Stimulated activated memory B cell treated with anti-CD40 and anti-IgM and Interleukin-4, amounts not matched to agents 10 μg/mL and 1 μg/mL and 100 μg/mL, for 72 hours (primary cell): ENCODE measurements around the gene DIP2A.
"Not testable (repeated sequence)": the region's sequence is repeated elsewhere in the genome, so short reads cannot be mapped to it uniquely, and the experiment has no call there.

Source experiments
- ATAC-seq: fragments of 150-1000 bp; cut with Tn5 transposase; 2 replicates; pipeline ENCODE4 v1.10.0; 2021
- H3K27ac Mint-ChIP-seq: one replicate; pipeline ENCODE4 v1.8.0; 2022; ENCODE audit warnings: mild to moderate bottlenecking, mixed read lengths
- H3K27me3 Mint-ChIP-seq: one replicate; pipeline ENCODE4 v1.8.0; 2022; ENCODE audit warnings: mixed read lengths
- H3K36me3 Mint-ChIP-seq: one replicate; pipeline ENCODE4 v1.8.0; 2022; ENCODE audit warnings: mixed read lengths
- H3K4me1 Mint-ChIP-seq: one replicate; pipeline ENCODE4 v1.8.0; 2022; ENCODE audit warnings: mixed read lengths
- H3K4me3 Mint-ChIP-seq: one replicate; pipeline ENCODE4 v1.8.0; 2022; ENCODE audit warnings: mild to moderate bottlenecking, moderate library complexity, mixed read lengths
- H3K9me3 Mint-ChIP-seq: one replicate; pipeline ENCODE4 v1.8.0; 2022; ENCODE audit warnings: mixed read lengths

Gene DIP2A

DNA sequence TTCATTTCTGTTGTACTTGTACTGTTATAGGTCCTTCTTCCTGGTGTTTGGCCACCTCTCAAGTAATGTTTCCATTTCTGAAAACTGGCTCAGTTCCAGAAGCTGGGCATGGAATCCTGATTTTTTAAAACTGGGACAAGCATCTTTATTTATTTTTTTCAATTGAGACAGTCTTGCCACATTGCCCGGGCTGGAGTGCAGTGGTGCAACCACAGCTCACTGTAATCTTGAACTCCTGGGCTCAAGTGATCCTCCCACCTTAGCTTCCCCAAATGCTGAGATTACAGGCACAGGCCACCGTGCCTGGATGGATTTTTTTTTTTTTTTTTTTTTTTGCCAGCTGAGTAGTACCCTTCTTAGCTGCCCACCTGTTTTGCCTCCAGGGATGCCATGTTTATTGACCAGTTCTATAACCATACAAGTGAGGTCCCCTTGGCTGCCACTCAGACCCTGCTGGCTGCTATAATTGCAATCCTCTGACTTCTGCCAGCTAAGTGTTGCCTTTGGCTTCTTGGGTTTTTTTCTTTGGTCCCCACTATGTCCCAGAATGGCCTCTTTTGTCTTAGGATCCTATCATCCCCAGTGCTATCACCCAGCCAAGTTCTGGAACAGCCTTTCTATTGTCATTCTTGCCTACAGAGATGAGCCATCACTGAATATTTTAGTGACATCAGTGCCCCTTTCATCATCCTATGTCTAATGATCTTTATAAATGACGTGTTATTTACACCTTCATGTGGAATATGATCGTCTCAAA, 3.9 kb upstream of the DIP2A start:
- Mint-ChIP-seq H3K36me3 (peaks cover 28% of the 10 kb centered on the region), H3K9me3 (no peaks in the 10 kb centered on the region), H3K4me1 (peaks cover 30% of the 10 kb centered on the region), H3K27me3 (no peaks in the 10 kb centered on the region), H3K4me3 (no peak overlapping the region), H3K27ac (no peak overlapping the region)
- no peak for ATAC-seq

DNA sequence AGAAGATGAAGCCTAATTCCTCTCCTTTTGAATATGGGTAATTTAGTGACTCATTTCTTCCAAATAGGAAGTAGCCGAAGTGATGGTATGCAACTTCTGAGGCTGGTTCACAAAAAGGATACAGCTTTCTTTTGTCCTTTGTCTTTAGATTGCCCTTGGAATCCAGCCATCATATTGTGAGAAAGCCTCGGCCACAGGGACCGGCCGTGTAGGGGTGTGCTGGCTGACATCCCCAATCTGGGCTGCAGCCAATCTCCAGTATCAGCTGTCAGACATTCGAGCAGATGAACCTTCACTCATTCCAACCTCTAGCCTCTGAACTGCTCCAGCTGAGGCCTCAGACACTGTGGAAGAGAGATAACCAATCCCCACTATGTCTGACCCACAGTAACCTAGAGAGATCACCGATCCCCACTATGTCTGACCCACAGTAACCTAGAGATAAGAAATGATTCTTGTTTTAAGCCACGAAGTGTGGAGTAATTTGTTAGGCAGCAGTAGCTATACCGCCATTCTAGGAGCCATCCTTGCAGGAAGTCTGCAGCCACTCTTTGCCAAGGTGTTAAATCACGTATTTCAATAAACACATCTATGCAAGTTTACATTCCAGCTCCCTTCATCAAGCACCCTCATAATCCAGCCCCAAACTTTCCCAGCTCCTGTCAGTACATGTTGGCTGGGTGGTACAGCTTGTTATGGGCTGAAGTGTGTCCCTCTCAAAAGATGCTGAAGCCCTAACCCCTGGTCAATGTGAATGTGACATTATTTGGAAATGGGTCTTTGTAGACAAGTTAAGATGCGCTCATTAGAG, 2.9 kb upstream of the DIP2A start:
- Mint-ChIP-seq H3K27me3 (no peaks in the 10 kb centered on the region), H3K9me3 (no peaks in the 10 kb centered on the region), H3K27ac (no peak overlapping the region), H3K4me1 (peaks cover 31% of the 10 kb centered on the region), H3K4me3 (no peak overlapping the region), H3K36me3 (peaks cover 19% of the 10 kb centered on the region)
- no peak for ATAC-seq

DNA sequence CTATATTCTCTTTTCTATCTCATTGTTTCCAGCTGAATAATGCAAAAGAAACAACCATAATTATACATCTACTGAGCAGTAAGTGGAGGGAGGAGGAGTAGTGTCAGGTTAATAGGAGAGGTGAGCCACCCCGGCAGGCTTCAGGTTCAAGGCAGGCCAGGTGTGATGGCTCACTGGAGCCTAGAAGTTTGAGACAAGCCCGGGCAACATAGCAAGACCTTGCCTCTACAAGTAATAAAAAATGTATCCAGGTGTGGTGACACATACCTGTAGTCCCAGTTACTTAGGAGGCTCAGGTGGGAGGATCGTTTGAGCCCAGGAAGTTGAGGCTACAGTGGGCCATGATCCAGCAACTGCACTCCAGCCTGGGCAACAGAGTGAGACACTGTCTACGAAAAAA, 1.9 kb upstream of the DIP2A start:
- no peaks in the 10 kb centered on the region for H3K27me3 Mint-ChIP-seq
- H3K4me1 Mint-ChIP-seq = peaks cover 37% of the 10 kb centered on the region
- H3K36me3 Mint-ChIP-seq = peaks cover 10% of the 10 kb centered on the region
- ATAC-seq = no peak
- no peak overlapping the region for H3K27ac Mint-ChIP-seq
- H3K4me3 Mint-ChIP-seq = no peak overlapping the region
- H3K9me3 Mint-ChIP-seq = no peaks in the 10 kb centered on the region

DNA sequence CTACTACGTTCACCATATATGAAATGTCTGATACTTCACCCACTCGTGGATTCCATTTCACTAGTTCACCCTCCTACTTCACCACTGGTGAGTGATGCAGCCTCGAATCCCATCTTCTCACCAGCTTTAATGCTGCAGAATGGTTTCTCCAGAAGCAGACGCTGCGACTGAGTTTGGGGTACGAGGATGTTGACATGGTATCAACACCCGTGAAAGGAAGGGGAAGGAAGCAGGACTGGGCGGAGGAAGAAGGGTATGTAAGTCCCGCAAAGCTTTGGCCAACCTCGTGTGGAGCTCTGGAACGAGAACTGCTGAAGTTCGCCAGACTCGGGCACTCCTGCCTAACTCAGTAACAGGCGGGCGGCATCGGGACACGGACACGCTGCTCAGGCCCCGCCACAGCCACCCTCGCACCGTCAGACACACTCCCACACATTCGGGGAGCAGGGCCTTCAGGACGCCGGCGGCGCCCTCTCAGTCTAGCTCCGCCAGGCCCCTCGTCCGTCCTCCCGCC, 833 bp upstream of the DIP2A start:
- Mint-ChIP-seq H3K36me3 (peaks cover 10% of the 10 kb centered on the region), H3K27me3 (no peaks in the 10 kb centered on the region), H3K4me1 (peaks cover 44% of the 10 kb centered on the region), H3K4me3 (peak overlapping the region; percentile 94), H3K9me3 (no peaks in the 10 kb centered on the region), H3K27ac (peak overlapping the region; percentile 92)
- ATAC-seq = peak; percentile 31

GRCh38 chr21:46459024-46459355, 299 bp downstream of the DIP2A start:
- no peaks in the 10 kb centered on the region for H3K27me3 Mint-ChIP-seq
- peaks cover 44% of the 10 kb centered on the region for H3K4me1 Mint-ChIP-seq
- H3K36me3 Mint-ChIP-seq = peaks cover 10% of the 10 kb centered on the region
- peak; percentile 53 for ATAC-seq
- H3K4me3 Mint-ChIP-seq = peak overlapping the region; percentile 82
- H3K9me3 Mint-ChIP-seq = no peaks in the 10 kb centered on the region
- H3K27ac Mint-ChIP-seq = peak overlapping the region; percentile 92

DNA sequence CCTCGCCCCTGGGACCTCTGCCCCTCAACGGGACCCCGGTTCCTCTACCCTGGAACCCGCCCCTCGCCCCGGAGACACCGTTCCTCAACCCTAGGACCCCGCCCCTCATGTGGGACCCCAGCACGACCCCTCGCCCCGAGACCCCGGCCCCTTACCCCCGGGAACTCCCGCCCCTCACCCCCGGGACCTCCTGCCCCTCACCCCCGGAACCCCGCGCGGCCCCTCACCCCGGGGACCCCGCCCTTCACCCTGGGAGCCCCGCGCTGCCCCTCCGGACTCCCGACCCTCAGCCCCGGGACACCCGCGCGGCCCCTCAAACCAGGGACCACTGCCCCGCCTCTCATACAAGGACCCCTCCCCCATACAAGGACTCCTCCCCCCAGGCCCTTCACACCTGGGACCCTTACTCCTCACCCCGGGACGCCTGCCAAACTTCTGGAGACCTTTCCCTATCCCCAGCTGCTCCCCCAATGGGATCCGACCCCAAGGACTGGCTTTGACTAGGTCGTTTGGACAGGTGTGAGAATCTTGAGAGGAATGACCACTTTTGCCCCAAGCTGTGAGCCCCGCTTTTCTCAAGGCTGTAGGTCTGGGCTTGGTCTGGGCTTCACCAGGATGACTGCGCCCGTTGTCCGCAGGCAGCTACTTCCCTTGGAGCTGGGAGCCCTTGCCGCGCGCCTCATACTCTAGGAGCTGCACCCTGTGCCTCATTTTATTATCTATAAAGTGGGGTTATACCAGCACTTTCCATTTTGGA, 843 bp downstream of the DIP2A start:
- peaks cover 44% of the 10 kb centered on the region for H3K4me1 Mint-ChIP-seq
- peak overlapping the region; percentile 92 for H3K27ac Mint-ChIP-seq
- H3K27me3 Mint-ChIP-seq = no peaks in the 10 kb centered on the region
- H3K9me3 Mint-ChIP-seq = no peaks in the 10 kb centered on the region
- peak overlapping the region; percentile 84 for H3K4me3 Mint-ChIP-seq
- H3K36me3 Mint-ChIP-seq = peaks cover 14% of the 10 kb centered on the region
- no peak for ATAC-seq

GRCh38 chr21:46461909-46462308, 3.2 kb downstream of the DIP2A start:
- H3K27me3 Mint-ChIP-seq = no peaks in the 10 kb centered on the region
- H3K36me3 Mint-ChIP-seq = peaks cover 11% of the 10 kb centered on the region
- peaks cover 28% of the 10 kb centered on the region for H3K4me1 Mint-ChIP-seq
- ATAC-seq = no peak
- no peaks in the 10 kb centered on the region for H3K9me3 Mint-ChIP-seq
- peak overlapping the region; percentile 13 for H3K27ac Mint-ChIP-seq
- H3K4me3 Mint-ChIP-seq = no peak overlapping the region

DNA sequence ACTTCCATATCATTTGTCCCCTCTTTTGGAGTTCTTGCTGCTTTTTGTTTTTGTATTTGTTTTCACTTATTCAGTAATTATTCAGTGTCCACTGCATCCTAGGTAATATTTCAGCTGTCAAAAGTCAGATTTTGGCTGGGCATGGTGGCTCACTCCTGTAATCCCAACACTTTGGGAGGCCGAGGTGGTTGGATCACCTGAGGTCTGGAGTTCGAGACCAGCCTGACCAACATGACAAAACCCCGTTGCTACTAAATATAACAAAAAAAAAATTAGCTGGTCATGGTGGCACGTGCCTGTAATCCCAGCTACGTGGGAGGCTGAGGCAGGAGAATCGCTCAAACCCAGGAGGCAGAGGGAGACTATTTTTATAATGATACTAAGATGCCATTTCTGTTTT, 6.5 kb downstream of the DIP2A start:
- H3K4me3 Mint-ChIP-seq, H3K27me3 Mint-ChIP-seq, H3K9me3 Mint-ChIP-seq, ATAC-seq, H3K27ac Mint-ChIP-seq: not testable (repeated sequence)
- peaks cover 18% of the 10 kb centered on the region for H3K36me3 Mint-ChIP-seq
- peaks cover 12% of the 10 kb centered on the region for H3K4me1 Mint-ChIP-seq

DNA sequence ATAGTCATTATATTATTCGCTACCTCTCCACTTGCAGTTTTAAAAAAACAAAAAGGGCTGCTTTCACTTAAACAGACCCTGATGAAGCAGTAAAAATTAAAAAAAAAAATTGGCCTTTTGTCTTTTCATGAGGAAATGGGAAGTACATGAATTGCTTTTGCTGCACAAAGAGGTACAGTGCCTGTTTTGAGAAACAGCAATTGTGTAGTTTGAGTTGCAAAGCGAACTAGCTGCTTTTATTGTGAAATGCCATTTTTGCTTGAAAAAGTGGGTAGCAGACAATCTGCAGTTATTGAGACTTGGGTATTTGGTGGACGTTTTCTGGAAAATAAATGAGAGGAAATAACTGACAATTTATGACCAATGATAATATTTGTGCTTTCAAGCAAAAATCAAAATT, 7.0 kb downstream of the DIP2A start:
- peaks cover 12% of the 10 kb centered on the region for H3K4me1 Mint-ChIP-seq
- H3K9me3 Mint-ChIP-seq = no peaks in the 10 kb centered on the region
- H3K27me3 Mint-ChIP-seq = no peaks in the 10 kb centered on the region
- H3K4me3 Mint-ChIP-seq = no peak overlapping the region
- peaks cover 18% of the 10 kb centered on the region for H3K36me3 Mint-ChIP-seq
- no peak overlapping the region for H3K27ac Mint-ChIP-seq
- ATAC-seq = no peak

DNA sequence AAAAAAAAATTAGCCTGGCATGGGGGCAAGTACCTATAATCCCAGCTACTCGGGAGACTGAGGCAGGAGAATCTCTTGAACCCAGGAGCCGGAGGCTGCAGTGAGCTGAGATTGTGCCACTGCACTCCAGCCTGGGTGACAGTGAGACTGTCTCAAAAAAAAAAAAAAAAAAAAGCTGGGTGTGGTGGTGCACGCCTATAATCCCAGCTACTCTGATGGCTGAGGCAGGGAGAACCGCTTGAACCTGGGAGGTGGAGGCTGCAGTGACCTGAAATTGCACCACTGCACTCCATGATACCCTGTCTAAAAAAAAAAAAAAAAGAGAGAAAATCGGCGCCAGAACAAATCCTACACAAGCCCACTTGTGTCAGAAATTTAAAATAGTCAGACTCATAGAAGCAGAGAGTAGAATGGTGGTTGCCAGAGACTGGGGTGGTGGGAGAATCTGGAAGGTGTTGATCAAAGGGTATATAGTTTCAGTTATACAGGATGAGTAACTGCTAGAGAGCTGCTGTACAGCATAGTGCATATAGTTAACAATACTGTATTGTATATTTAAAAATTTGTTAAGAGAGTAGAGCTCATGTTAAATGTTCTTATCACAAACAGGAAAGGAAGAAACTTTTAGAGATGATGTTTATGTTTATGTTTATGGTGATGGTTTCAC, 9.6 kb downstream of the DIP2A start:
- peaks cover 18% of the 10 kb centered on the region for H3K36me3 Mint-ChIP-seq
- peaks cover 8% of the 10 kb centered on the region for H3K4me1 Mint-ChIP-seq
- no peak overlapping the region for H3K27ac Mint-ChIP-seq
- H3K27me3 Mint-ChIP-seq = no peaks in the 10 kb centered on the region
- no peaks in the 10 kb centered on the region for H3K9me3 Mint-ChIP-seq
- ATAC-seq = no peak
- no peak overlapping the region for H3K4me3 Mint-ChIP-seq

DNA sequence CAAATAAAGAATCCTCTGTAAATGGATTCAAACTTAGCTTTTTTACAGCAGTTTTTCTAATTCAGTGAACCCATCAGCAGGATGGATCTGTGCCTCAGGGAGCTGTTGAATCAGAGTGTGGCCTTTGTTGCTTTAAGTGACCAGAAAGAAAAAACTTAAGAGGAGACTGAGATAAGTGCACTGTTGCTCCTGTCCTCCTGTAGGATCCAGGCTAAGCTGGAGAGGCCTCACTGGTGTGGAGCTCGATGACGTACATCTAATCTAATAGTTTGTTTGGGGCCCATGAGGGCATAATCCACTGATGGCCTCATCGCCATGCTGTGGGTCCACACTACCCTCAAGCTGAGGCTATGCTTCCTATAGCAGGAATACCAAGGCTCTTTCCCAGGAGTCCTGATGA, 10.6 kb downstream of the DIP2A start:
- H3K27ac Mint-ChIP-seq = no peak overlapping the region
- H3K9me3 Mint-ChIP-seq = no peaks in the 10 kb centered on the region
- H3K27me3 Mint-ChIP-seq = no peaks in the 10 kb centered on the region
- no peak for ATAC-seq
- peaks cover 16% of the 10 kb centered on the region for H3K4me1 Mint-ChIP-seq
- H3K36me3 Mint-ChIP-seq = peaks cover 17% of the 10 kb centered on the region
- H3K4me3 Mint-ChIP-seq = no peak overlapping the region

DNA sequence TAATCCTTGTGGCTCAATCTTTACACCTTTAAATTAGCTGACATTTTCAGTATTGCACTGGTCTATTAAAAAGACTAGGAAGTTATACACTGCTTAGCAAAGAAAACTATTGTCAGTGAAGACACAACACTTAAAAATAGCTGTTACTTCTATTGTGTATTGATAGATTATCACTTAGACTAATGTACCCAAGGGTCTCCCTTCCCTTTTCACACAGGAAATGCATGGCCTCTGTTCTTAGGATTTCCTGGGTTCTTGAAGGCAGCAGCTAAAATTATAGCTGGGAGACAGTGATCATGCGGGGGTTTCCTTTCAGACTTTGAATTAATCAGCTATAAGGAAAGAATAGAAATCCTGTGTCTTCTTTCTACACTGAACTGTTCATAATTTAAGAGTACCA, 12.8 kb downstream of the DIP2A start:
- H3K4me3 Mint-ChIP-seq = no peak overlapping the region
- ATAC-seq = no peak
- H3K27ac Mint-ChIP-seq = no peak overlapping the region
- no peaks in the 10 kb centered on the region for H3K27me3 Mint-ChIP-seq
- no peaks in the 10 kb centered on the region for H3K9me3 Mint-ChIP-seq
- peaks cover 12% of the 10 kb centered on the region for H3K36me3 Mint-ChIP-seq
- peaks cover 23% of the 10 kb centered on the region for H3K4me1 Mint-ChIP-seq

DNA sequence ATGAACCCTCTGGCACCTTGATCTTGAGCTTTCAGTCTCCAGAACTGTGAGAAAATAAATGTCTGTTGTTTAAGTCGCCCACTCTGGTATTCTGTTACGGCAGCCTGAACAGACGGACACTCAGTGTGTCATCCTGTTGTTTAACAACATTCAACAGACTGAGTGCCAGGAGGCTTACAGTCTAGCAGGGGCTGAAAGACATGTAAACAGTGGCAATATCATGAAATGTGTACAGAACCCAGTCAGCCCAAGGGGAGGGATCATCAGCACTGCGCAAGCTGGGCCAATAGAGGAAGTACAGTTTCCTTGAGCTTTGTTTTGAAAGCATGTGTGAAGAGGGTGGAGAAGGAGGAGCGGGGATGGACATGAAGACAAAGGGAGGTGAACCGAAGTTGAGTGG, 13.6 kb downstream of the DIP2A start:
- no peak overlapping the region for H3K4me3 Mint-ChIP-seq
- H3K4me1 Mint-ChIP-seq = peaks cover 23% of the 10 kb centered on the region
- H3K27me3 Mint-ChIP-seq = no peaks in the 10 kb centered on the region
- no peak for ATAC-seq
- H3K36me3 Mint-ChIP-seq = peaks cover 12% of the 10 kb centered on the region
- H3K9me3 Mint-ChIP-seq = no peaks in the 10 kb centered on the region
- no peak overlapping the region for H3K27ac Mint-ChIP-seq

DNA sequence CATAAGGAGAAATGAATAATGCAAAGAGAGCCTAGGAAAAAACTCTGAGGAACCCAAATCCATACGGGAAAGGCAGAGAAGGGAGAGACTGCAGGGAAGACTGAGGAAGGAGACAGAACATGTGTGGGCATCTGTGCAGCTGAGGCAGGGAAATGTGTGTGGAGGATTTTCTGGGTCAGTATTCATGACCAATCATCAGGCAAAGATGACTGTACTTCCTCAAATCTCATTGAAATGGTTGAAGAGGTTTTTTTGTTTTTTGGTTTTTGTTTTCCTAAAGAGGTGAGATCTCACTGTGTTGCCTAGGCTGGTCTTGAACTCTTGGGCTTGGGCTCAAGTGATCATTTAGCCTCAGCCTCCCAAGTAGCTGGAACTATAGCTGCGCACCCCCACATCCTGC, 15.7 kb downstream of the DIP2A start:
- Mint-ChIP-seq H3K9me3 (no peaks in the 10 kb centered on the region), H3K27ac (peak overlapping the region; percentile 2), H3K4me1 (peaks cover 23% of the 10 kb centered on the region), H3K36me3 (peaks cover 16% of the 10 kb centered on the region), H3K4me3 (no peak overlapping the region), H3K27me3 (no peaks in the 10 kb centered on the region)
- ATAC-seq = no peak

GRCh38 chr21:46475296-46475695, 16.6 kb downstream of the DIP2A start:
- peaks cover 23% of the 10 kb centered on the region for H3K4me1 Mint-ChIP-seq
- H3K9me3 Mint-ChIP-seq = no peaks in the 10 kb centered on the region
- peaks cover 17% of the 10 kb centered on the region for H3K36me3 Mint-ChIP-seq
- no peak overlapping the region for H3K27ac Mint-ChIP-seq
- no peak overlapping the region for H3K4me3 Mint-ChIP-seq
- no peaks in the 10 kb centered on the region for H3K27me3 Mint-ChIP-seq
- no peak for ATAC-seq
